ENCODE measurements around the gene MPRIP.
A peak's percentile ranks its signal among the peaks of the same experiment; 100 is the strongest.

MPRIP gene

DNA sequence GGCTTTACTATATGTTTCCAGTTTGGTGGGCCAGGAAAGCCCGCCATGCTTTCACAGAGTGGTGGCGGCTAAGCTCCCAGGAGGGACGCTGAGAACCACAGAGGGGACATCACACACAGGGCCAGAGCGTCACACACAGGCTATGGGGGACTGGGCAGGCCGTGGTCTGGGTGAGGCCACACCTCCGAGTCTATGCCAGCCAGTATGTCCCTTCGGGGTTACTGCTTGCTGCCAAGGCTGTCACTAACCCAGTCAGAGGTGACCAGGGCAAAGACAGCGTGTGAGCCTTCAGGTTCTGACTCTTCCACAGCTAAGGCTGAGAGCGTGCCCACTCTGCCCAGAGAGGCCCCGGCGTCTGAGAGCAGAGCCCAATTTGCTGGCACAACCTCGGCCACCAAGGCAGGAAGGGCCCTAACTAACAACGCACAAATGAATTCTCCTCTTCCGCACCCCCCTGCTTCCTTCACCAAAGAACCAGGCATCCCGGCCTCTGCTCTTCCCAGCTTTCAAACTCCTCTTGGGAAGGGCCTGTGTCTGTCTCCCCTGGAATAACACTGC lies 161.0 kb downstream of the MPRIP start:
- H3K36me3 Mint-ChIP-seq = peaks cover 2% of the 10 kb centered on the region
- H3K4me3 Mint-ChIP-seq = peak overlapping the region; percentile 92
- peaks cover 17% of the 10 kb centered on the region for H3K4me1 Mint-ChIP-seq (ENCODE audit: low read depth)
- H3K9me3 Mint-ChIP-seq (ENCODE audit: low read depth) = no peaks in the 10 kb centered on the region
- no peak overlapping the region for H3K27ac Mint-ChIP-seq
- no peaks in the 10 kb centered on the region for H3K27me3 Mint-ChIP-seq

- H3K4me3 Mint-ChIP-seq = peak overlapping the region; percentile 92
- peaks cover 17% of the 10 kb centered on the region for H3K4me1 Mint-ChIP-seq (ENCODE audit: low read depth)
- H3K27ac Mint-ChIP-seq = peak overlapping the region; percentile 75
- no peaks in the 10 kb centered on the region for H3K9me3 Mint-ChIP-seq (ENCODE audit: low read depth)
- H3K27me3 Mint-ChIP-seq = no peaks in the 10 kb centered on the region
- peaks cover 2% of the 10 kb centered on the region for H3K36me3 Mint-ChIP-seq
These were observed 161.9 kb downstream of the MPRIP start for GRCh38 chr17:17204041-17204591.

DNA sequence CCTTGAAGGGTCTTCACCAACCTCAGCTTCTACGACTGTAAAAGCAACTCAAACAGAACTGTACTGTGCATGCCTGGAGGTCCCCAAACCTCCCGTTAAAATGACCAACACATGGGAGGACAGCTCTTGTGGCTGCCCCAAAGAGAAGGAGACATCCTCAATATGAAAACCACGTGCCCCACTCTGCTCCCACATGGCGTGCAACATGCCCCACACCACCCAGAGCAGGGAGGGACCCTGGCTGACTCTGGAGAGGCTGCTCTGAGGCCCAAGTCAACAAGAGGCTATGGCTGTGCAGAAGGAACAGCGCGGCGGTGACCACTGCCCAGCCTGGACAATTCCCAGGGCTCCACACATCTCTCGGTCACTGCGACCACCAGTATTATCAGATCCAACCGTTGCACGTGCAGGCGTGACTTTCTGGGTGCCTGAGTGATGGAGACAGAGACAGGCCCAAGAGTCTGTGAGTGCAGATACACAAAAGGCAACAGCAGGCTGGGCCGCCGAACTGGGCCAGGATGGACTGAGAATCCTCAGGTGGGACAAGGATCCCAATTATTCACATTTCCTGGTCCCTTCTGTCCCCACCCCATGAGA lies 162.5 kb downstream of the MPRIP start:
- Mint-ChIP-seq H3K4me1 (ENCODE audit: low read depth) (peaks cover 17% of the 10 kb centered on the region), H3K4me3 (peak overlapping the region; percentile 92), H3K9me3 (ENCODE audit: low read depth) (no peaks in the 10 kb centered on the region), H3K27me3 (no peaks in the 10 kb centered on the region), H3K36me3 (peaks cover 2% of the 10 kb centered on the region), H3K27ac (peak overlapping the region; percentile 98)

DNA sequence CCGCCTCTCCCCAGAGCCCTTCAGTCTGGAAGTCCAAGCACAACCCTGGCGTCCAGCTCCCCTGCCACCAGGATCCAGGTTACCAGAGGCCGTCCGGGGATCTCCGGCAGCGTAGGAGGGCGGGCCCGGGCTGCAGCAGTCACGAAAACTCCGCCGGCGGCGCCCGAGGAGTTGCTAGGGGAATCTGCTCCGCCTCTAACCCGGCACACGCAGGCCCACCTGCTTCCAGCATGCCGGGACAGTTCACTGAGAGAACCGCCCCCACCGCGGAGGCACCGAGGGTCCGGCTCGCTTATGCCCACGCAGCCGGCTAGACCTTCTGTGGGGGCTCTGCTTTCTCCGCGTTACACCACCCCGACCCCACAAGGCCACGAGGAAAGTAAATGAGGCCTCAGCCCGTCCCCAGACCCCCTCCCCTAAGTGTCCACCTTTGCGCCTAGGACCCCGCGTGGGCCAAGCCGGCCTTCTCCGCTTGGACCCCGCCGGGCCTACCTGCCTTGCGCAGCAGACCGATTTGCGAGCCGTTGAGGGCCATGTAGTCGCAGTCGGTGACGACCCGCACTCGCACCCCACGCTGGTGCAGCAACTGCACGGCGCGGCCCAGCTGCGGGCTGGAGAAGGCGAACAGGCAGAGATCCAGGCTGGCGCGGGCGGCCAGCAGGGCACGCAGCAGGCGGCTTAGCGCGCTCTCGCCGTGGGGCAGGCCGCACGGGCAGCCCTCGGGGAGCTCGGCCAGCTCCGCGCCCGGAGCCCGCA lies 163.3 kb downstream of the MPRIP start:
- Mint-ChIP-seq H3K36me3 (peaks cover 2% of the 10 kb centered on the region), H3K9me3 (ENCODE audit: low read depth) (no peaks in the 10 kb centered on the region), H3K27me3 (no peaks in the 10 kb centered on the region), H3K27ac (peak overlapping the region; percentile 98), H3K4me1 (ENCODE audit: low read depth) (peaks cover 17% of the 10 kb centered on the region), H3K4me3 (peak overlapping the region; percentile 92)

- Mint-ChIP-seq H3K4me3 (peak within 1 kb of the TSS; percentile 92), H3K9me3 (ENCODE audit: low read depth) (no peaks in the 10 kb centered on the region), H3K27ac (peak within 1 kb of the TSS; percentile 98), H3K36me3 (peaks cover 2% of the 10 kb centered on the region), H3K4me1 (ENCODE audit: low read depth) (peaks cover 17% of the 10 kb centered on the region), H3K27me3 (no peaks in the 10 kb centered on the region)
These were observed 164.1 kb downstream of the MPRIP start, which contains the start of gene PLD6 for GRCh38 chr17:17206124-17206912. Gene PLD6 (minus strand): TSS chr17:17206333. CDS start chr17:17206286, 47 bp downstream.

- Mint-ChIP-seq H3K9me3 (ENCODE audit: low read depth) (no peaks in the 10 kb centered on the region), H3K4me1 (ENCODE audit: low read depth) (peaks cover 17% of the 10 kb centered on the region), H3K27me3 (no peaks in the 10 kb centered on the region), H3K36me3 (peaks cover 2% of the 10 kb centered on the region), H3K27ac (peak overlapping the region; percentile 50), H3K4me3 (no peak overlapping the region)
These were observed 164.7 kb downstream of the MPRIP start for GRCh38 chr17:17206913-17207335.

- Mint-ChIP-seq H3K9me3 (ENCODE audit: low read depth) (no peaks in the 10 kb centered on the region), H3K27ac (no peak overlapping the region), H3K4me3 (no peak overlapping the region), H3K27me3 (no peaks in the 10 kb centered on the region), H3K4me1 (ENCODE audit: low read depth) (peaks cover 17% of the 10 kb centered on the region), H3K36me3 (peaks cover 2% of the 10 kb centered on the region)
These were observed 165.7 kb downstream of the MPRIP start for GRCh38 chr17:17207998-17208397.

DNA sequence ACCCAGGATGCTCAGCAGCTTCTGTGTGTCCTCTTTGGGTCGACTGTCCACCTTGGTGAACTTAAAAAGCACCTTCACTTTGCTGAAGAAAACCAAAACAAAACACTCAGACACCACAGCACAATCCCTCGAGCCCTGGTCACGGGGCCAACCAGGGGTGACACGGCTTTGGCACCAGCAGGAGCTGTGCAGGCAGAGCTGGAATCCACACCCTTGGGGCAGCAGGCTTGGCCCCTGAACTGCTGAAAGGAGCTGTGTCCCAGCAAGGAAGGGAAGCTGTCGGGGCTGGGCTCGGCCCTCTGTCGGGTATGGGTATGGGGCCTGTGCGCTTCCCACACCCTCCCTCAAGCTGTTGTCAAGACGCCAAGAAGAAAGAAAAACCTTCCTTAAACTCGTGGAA lies 171.5 kb downstream of the MPRIP start:
- Mint-ChIP-seq H3K4me3 (no peak overlapping the region), H3K4me1 (ENCODE audit: low read depth) (no peaks in the 10 kb centered on the region), H3K36me3 (peaks cover 5% of the 10 kb centered on the region), H3K27me3 (no peaks in the 10 kb centered on the region), H3K9me3 (ENCODE audit: low read depth) (no peaks in the 10 kb centered on the region), H3K27ac (no peak overlapping the region)

DNA sequence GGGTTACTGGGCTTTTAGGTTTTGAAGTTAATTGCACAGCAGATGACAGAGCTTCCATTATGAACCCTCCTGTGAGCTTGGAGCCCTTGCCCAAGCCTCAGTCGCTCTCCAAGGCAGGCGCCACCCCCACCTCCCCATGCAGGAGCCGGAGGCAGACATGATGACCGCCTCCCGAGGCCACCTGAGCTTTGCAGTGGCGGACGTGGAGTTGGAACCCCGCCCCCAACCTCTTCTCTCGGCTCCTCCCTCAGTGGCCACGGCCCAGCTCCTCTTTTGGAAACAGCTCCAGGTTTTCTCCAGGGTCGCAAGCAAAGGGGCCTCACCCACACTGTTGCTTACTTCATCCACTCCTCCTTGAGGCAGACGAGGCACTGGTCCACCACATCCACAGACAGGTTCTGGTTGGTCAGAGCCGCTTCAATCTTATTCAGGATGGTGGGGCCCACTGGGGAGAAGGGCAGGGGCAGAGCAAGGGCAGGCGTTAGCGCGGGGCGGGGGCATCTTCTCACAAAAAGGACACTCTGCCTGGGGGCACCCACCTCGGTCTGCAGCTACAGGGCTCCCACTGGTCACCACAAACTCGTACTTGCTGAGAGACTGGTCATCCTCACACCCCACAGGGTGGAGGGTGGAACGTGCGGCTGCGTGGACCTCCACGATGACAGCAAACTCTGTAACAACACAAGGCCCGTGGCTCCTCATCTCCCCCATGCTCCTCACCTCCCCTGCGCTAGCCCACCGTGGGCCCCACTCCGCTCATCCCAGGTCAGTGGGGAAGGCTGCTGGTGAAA lies 172.6 kb downstream of the MPRIP start:
- no peak overlapping the region for H3K4me3 Mint-ChIP-seq
- no peaks in the 10 kb centered on the region for H3K4me1 Mint-ChIP-seq (ENCODE audit: low read depth)
- no peaks in the 10 kb centered on the region for H3K27me3 Mint-ChIP-seq
- no peak overlapping the region for H3K27ac Mint-ChIP-seq
- peaks cover 5% of the 10 kb centered on the region for H3K36me3 Mint-ChIP-seq
- no peaks in the 10 kb centered on the region for H3K9me3 Mint-ChIP-seq (ENCODE audit: low read depth)

DNA sequence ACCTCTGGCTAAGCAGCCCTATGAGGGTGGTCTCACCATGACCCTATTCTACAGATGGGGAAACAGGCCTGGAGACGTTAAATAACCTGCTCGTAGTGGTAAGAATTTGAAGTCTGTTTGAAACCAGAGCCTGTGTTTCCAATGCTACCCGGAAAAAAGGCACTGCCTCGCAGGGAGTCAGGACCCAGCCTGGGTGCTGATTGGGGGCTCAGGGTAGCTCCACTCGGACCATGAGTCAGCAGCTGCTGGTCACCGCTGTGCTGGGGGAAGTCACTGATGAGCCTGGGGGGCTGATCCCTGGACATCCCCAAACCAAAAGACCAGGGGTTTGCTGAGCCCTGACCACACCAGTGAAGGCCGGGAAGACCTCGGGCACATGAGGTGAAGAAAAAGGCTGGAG lies 173.3 kb downstream of the MPRIP start:
- no peaks in the 10 kb centered on the region for H3K4me1 Mint-ChIP-seq (ENCODE audit: low read depth)
- H3K36me3 Mint-ChIP-seq = peaks cover 5% of the 10 kb centered on the region
- no peaks in the 10 kb centered on the region for H3K9me3 Mint-ChIP-seq (ENCODE audit: low read depth)
- no peak overlapping the region for H3K4me3 Mint-ChIP-seq
- no peak overlapping the region for H3K27ac Mint-ChIP-seq
- no peaks in the 10 kb centered on the region for H3K27me3 Mint-ChIP-seq

DNA sequence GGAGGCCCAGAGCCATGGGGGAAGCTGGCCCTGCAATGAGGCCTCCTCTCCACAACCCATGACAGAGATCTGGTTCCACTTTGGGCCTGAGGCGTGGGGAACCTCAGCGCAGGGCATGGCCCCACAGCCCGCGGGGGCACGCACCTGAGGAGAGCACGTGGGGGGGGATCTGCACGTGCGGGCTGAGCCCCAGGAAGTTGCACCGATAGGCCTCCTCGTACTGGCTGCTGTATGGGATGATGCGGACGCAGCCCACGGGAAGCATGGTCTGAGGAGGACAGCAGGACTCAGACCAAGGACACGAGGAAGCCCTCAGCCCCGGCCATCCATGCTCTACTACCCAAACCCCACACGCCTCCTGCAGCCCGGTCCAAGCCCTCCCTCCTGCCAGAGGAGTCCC lies 174.0 kb downstream of the MPRIP start:
- no peaks in the 10 kb centered on the region for H3K9me3 Mint-ChIP-seq (ENCODE audit: low read depth)
- no peaks in the 10 kb centered on the region for H3K4me1 Mint-ChIP-seq (ENCODE audit: low read depth)
- H3K4me3 Mint-ChIP-seq = no peak overlapping the region
- H3K27me3 Mint-ChIP-seq = no peaks in the 10 kb centered on the region
- H3K36me3 Mint-ChIP-seq = peaks cover 5% of the 10 kb centered on the region
- H3K27ac Mint-ChIP-seq = no peak overlapping the region

DNA sequence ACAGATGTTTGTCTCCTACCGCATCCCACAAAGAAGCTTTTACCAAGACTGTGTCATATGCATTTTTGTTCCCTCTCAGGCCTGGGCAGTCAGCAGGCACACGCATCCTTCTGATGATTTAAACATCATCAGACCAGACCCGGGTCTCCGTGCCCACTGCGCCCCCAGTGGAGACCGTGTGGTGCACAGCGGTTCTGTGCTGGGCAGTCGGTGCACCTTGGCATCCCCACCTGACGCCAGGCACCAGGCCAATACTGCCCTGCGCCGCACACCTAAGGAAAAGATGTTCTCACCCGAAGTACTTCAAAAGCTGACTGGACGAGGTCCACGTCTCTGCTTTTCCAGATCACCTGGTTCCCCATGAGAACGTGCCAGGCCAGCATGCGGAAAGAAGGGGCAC lies 174.5 kb downstream of the MPRIP start:
- H3K27me3 Mint-ChIP-seq = no peaks in the 10 kb centered on the region
- no peaks in the 10 kb centered on the region for H3K4me1 Mint-ChIP-seq (ENCODE audit: low read depth)
- no peaks in the 10 kb centered on the region for H3K9me3 Mint-ChIP-seq (ENCODE audit: low read depth)
- no peak overlapping the region for H3K4me3 Mint-ChIP-seq
- H3K27ac Mint-ChIP-seq = no peak overlapping the region
- peaks cover 5% of the 10 kb centered on the region for H3K36me3 Mint-ChIP-seq

- Mint-ChIP-seq H3K9me3 (ENCODE audit: low read depth) (no peaks in the 10 kb centered on the region), H3K36me3 (peaks cover 5% of the 10 kb centered on the region), H3K4me1 (ENCODE audit: low read depth) (no peaks in the 10 kb centered on the region), H3K4me3 (no peak overlapping the region), H3K27me3 (no peaks in the 10 kb centered on the region), H3K27ac (peak overlapping the region; percentile 37)
These were observed 175.7 kb downstream of the MPRIP start for GRCh38 chr17:17217995-17218394.

- no peak overlapping the region for H3K4me3 Mint-ChIP-seq
- no peaks in the 10 kb centered on the region for H3K9me3 Mint-ChIP-seq (ENCODE audit: low read depth)
- peaks cover 5% of the 10 kb centered on the region for H3K36me3 Mint-ChIP-seq
- H3K27me3 Mint-ChIP-seq = no peaks in the 10 kb centered on the region
- no peak overlapping the region for H3K27ac Mint-ChIP-seq
- no peaks in the 10 kb centered on the region for H3K4me1 Mint-ChIP-seq (ENCODE audit: low read depth)
These were observed 178.3 kb downstream of the MPRIP start for GRCh38 chr17:17220529-17220928.

Measured in activated naive CD8-positive, alpha-beta T cell (primary cell).